ENCODE data around the gene TGFA.

TGFA gene

GRCh38 chr2:70461414-70461813 lies 92.2 kb downstream of the TGFA start:
- no peaks in the 10 kb centered on the region for H3K9me3 ChIP-seq (ENCODE audit: severe bottlenecking)
- no peaks in the 10 kb centered on the region for H3K27me3 ChIP-seq (ENCODE audit: insufficient read depth, low read depth, severe bottlenecking)
- no peak overlapping the region for H3K4me3 ChIP-seq (ENCODE audit: low read depth, low read length)
- H3K36me3 ChIP-seq: no peaks in the 10 kb centered on the region
- DNase-seq: no peak
- no peak for TF ChIP-seq CTCF (IDR thresholded peaks at IDR 0.05; ENCODE audit: low read depth, low read length)
- no peak overlapping the region for H3K27ac ChIP-seq

- H3K27me3 ChIP-seq (ENCODE audit: insufficient read depth, low read depth, severe bottlenecking): no peaks in the 10 kb centered on the region
- no peaks in the 10 kb centered on the region for H3K36me3 ChIP-seq
- no peak overlapping the region for H3K4me3 ChIP-seq (ENCODE audit: low read depth, low read length)
- no peak for DNase-seq
- no peaks in the 10 kb centered on the region for H3K9me3 ChIP-seq (ENCODE audit: severe bottlenecking)
- no peak overlapping the region for H3K27ac ChIP-seq
- peak; percentile 28; the same call in 1 of the 2 replicates for TF ChIP-seq CTCF (IDR thresholded peaks at IDR 0.05; ENCODE audit: low read depth, low read length)
These were observed 93.3 kb downstream of the TGFA start for GRCh38 chr2:70460333-70460732.

GRCh38 chr2:70458661-70459060 lies 95.0 kb downstream of the TGFA start:
- TF ChIP-seq CTCF (IDR thresholded peaks at IDR 0.05; ENCODE audit: low read depth, low read length): no peak
- H3K27ac ChIP-seq: no peak overlapping the region
- H3K36me3 ChIP-seq: no peaks in the 10 kb centered on the region
- peak; percentile 70 for DNase-seq
- H3K27me3 ChIP-seq (ENCODE audit: insufficient read depth, low read depth, severe bottlenecking): no peaks in the 10 kb centered on the region
- H3K4me3 ChIP-seq (ENCODE audit: low read depth, low read length): no peak overlapping the region
- no peaks in the 10 kb centered on the region for H3K9me3 ChIP-seq (ENCODE audit: severe bottlenecking)

- no peaks in the 10 kb centered on the region for H3K27me3 ChIP-seq (ENCODE audit: insufficient read depth, low read depth, severe bottlenecking)
- no peak overlapping the region for H3K27ac ChIP-seq
- DNase-seq: no peak
- TF ChIP-seq CTCF (IDR thresholded peaks at IDR 0.05; ENCODE audit: low read depth, low read length): no peak
- no peaks in the 10 kb centered on the region for H3K9me3 ChIP-seq (ENCODE audit: severe bottlenecking)
- no peaks in the 10 kb centered on the region for H3K36me3 ChIP-seq
- H3K4me3 ChIP-seq (ENCODE audit: low read depth, low read length): no peak overlapping the region
These were observed 96.8 kb downstream of the TGFA start for GRCh38 chr2:70456585-70457495.

- no peak for TF ChIP-seq CTCF (IDR thresholded peaks at IDR 0.05; ENCODE audit: low read depth, low read length)
- H3K4me3 ChIP-seq (ENCODE audit: low read depth, low read length): no peak overlapping the region
- no peak overlapping the region for H3K27ac ChIP-seq
- no peak for DNase-seq
- no peaks in the 10 kb centered on the region for H3K9me3 ChIP-seq (ENCODE audit: severe bottlenecking)
- H3K27me3 ChIP-seq (ENCODE audit: insufficient read depth, low read depth, severe bottlenecking): no peaks in the 10 kb centered on the region
- no peaks in the 10 kb centered on the region for H3K36me3 ChIP-seq
These were observed 98.6 kb downstream of the TGFA start for GRCh38 chr2:70454936-70455544.
